ENCODE results near the gene KRTAP5-11.
A peak's percentile ranks its signal among the peaks of the same experiment; 100 is the strongest.
"Not testable (repeated sequence)": the region's sequence is repeated elsewhere in the genome, so short reads cannot be mapped to it uniquely, and the experiment has no call there.

KRTAP5-11 gene

DNA sequence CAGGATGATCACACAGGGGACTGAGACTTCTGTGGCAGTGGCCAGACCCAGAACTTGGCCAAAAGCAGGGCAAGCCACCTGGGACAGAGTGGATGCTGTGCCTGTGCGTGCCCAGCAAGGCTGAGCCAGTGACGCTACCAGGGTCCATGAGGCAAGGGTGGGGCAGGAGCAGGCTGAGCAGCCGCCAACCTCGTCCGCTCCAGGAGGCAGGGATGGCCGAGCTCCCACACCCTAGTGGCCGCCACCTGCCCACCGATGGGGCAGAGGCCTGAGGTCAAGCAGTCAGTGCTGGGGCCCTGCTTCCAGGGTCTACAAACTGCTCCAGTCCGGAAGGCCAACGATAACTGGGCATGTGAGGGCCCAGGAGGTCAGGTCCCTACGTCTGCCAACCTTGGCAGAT is 27.2 kb downstream of the KRTAP5-11 start:
- no peak for DNase-seq (ENCODE audit: low read depth)

DNA sequence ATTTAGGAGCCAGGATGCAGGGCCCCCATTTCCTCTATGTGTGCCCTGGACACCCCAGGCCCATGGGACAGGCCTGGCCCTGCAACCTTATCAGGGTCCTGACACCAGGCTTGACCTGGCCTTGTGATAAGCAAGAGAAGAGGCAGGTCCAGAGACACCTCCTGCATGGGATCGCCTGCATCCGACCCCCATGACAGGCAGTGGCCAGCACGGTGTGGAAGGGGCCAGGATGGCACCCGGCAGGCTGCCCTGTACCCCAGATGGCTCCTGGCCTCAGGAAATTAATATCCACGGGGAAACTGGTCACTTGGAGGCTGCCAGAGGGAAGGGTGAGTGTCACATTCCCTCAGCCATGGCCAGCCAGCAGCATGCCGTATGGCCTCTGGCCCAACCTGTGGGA is 27.7 kb downstream of the KRTAP5-11 start:
- no peak for DNase-seq (ENCODE audit: low read depth)

DNA sequence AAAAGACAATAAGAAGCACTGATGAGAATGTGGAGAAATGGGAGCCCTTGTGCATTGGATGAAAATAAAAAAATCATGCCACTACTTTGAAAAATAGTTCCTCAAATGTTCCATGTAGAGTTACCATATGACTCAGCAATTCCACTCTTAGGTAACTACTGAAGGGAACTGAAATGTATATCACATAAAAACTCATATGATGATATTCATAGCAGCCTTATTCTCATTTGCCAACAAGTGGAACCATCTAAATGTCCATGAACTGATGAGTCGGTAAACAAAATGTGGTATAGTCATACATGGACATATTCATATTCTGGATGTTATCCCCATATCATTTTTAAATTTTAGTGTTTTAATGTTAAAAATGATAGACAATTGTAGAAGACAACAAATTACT is 31.0 kb downstream of the KRTAP5-11 start:
- DNase-seq (ENCODE audit: low read depth), result peak; percentile 9

DNA sequence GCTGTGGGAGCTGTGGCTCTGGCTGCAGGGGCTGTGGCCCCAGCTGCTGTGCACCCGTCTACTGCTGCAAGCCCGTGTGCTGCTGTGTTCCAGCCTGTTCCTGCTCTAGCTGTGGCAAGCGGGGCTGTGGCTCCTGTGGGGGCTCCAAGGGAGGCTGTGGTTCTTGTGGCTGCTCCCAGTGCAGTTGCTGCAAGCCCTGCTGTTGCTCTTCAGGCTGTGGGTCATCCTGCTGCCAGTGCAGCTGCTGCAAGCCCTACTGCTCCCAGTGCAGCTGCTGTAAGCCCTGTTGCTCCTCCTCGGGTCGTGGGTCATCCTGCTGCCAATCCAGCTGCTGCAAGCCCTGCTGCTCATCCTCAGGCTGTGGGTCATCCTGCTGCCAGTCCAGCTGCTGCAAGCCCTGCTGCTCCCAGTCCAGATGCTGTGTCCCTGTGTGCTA is 33.9 kb downstream of the KRTAP5-11 start:
- no peak for DNase-seq (ENCODE audit: low read depth)

DNA sequence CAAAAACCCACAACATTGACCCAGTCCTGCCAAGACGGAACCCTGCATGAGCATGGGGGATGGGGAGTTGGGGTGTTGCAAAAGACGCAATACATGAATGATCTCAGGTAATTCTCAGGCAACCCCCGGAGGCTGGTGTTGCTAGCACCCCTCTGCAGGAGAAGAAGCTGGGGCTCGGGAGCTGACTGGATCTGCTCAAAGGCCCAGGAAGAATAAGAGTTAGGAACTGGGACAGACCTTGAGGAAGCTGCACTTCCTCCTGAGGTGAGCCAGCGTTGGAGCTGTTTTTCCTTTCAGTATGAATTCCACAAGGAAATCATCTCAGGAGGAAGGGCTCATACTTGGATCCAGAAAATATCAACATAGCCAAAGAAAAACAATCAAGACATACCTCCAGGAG is 34.6 kb downstream of the KRTAP5-11 start, which contains the start of gene KRTAP5-9:
Gene KRTAP5-9 (plus strand): TSS at position 301 of the 400 bp plus-strand sequence. CDS start 238 bp downstream, outside the sequence.
- no peak for DNase-seq (ENCODE audit: low read depth)

DNA sequence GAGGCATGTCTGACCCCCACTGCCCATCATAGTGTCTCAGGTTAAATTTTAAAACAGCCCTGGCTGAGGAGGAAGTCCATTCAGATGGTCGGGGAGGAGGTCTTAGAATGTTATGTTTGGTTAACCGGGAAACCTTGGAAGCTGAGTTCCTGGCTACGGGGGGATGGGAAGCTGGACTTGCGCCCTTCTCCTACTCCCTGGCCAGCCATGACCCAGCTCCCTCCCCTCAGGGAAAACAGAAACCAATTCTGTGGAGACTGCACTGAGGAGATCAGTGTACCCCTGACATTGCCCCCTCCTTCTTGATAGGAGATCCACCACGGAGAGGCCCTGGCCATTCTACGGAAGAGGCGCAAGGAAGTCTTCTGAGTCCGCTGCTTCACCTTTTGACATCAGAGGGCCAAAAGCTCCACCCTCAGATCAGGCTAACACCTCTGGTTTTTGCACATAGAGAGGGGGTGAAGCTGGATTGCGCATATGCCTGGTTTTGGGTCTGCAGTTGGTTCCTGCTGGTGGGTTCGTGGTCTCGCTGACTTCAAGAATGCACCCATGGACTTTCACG is 37.2 kb downstream of the KRTAP5-11 start:
- no peak for DNase-seq (ENCODE audit: low read depth)

DNA sequence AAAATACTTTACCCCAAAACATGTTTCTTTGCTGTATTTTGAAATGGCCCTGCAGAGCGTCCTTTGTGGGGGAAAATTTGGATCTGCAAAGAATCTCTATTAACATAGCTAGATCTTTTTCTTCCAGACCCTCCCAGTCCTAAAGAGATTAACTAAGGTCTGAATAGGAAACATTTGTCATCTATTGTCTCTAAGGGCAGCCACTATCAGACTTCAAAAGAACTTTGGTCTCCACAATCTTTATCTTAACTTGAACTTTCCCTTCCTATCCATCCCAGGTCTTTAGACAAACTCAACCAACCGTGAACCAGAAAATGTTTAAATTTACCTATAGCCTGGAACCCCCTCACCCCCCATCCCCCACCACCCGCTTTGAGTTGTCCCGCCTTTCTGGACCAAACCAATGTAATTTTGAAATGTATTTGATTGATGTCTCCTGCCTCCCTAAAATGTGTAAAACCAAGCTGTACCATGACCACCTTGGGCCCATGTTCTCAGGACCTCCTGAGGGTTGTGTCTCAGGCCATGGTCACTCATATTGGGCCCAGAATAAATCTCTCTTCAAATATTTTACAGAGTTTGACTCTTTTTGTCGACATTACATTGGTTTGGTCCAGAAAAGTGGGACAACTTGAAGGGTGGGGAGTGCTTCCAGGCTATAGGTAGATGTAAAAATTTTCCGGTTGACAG is 38.0 kb downstream of the KRTAP5-11 start:
- no peak for DNase-seq (ENCODE audit: low read depth)

DNA sequence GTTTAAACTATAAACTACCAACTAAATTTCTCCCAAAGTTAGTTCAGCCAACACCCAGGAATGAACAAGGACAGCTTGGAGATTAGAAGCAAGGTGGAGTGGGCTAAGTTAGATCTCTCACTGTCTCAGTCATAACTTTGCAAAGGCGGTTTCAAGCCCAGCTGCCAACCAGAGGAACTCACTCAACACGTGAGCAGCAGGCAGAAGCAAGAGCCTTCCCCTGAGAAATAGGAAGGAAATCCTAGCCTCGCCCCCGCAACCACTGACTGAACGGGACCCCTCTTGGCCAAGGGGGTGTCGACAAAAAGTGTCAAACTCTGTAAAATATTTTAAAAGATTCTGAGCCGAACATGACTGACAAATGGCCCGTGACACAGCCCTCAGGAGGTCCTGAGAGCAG is 38.8 kb downstream of the KRTAP5-11 start:
- no peak for DNase-seq (ENCODE audit: low read depth)

DNA sequence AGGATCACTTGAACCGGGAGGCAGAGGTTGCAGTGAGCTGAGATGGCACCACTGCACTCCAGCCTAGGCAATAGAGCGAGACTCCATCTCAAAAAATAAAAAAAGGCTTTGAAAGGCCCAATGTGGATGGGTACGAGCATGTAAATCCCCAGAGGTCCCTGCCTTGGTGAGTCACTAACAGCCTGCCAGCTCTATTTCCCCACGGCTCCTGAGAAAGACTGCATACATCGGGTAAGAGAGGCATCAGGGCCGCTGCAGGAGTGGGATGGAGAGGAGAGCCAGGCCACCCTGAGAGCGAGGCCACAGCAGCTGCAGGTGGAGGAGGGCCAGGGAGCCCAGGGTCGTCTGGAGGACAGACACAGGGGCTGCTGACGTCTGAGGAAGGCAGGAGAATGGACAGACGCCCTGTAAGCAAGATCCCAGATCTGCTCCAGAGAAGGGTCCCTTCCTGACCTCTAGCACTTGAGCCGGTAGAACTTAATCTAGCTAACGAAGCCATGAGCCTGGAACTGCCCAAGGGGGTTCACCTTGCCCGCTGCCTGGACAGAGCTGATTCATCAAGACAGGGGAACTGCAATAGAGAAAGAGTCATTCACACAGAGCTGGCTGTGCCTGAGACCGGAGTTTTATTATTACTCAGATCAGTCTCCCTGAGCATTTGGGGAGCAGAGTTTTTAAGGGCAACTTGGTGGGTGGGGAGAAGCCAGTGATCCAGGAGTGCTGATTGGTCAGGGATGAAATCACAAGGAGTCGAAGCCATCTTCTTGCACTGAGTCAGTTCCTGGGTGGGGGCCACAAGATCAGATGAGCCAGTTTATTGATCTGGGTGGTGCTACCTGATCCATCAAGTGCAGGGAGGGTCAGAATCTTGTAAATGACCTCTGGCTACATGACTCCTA is 39.5 kb downstream of the KRTAP5-11 start:
- no peak for DNase-seq (ENCODE audit: low read depth)

DNA sequence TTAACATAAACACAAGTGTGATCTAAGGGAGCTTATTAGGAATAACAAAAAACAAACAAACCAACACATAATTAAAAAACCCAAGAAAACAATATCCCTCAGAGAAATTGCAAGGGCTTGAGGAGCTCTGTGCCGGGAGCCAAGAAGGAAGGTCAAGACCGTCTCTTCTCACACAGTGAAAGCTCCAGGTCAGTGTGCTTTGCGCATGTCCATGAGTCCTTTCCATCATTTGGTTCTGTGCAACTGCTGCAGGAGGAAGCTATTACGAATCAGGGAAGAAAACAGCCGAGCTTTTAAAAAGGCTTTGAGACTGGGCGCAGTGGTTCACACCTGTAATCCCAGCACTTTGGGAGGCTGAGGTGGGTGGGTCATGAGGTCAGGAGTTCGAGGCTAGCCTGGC is 40.3 kb downstream of the KRTAP5-11 start:
- no peak for DNase-seq (ENCODE audit: low read depth)

DNA sequence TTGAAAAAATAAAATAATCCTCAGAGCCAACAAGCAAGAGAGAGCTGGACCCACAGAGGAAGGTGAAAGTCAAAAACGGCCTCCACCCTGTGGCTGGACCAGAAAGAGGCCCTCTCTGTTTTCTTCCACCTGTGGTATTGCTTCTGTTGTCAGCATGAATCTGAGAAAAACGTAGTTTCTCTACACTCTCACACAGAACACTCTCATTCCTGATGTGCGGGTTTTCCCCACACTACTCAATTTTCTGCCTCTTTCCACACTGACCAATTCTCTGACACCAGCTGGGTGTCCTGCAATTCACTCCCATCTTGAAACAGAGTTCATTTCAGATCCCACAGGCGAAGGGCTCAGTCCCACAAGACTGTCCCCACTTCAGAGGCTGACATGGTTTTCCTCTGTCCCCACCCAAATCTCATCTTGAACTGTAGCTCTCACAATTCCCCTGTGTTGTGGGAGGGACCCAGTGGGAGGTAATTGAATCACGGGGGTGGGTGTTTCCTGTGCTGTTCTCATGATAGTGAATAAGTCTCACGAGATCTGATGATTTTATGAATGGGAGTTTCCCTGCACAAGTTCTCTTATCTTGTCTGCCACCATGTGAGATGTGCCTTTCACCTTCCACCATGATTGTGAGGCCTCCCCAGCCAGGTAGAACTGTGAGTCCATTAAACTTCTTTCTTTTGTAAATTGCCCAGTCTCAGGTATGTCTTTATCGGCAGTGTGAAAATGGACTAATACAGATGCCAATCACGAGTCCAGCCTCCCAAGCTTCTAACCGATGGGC is 42.0 kb downstream of the KRTAP5-11 start:
- not testable (repeated sequence) for DNase-seq (ENCODE audit: low read depth)

DNA sequence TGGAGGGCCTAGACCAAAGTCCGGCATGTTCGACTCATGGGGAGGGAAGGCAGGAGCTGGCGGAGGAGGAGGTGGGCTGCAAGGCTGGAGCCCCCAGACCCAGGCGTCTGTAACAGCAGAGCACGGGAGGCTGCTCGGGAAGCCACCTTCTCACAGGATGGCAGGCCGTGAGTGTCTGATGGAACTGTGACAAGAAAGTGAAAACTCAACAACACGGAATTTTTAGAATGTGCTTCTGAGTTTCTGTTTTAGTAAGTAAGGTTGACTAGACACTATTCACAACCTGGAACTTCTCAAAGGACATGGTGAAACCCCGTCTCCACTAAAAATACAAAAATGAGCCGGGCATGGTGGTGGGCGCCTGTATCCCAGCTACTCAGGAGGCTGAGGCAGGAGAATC is 42.7 kb downstream of the KRTAP5-11 start:
- DNase-seq (ENCODE audit: low read depth), result not testable (repeated sequence)

DNA sequence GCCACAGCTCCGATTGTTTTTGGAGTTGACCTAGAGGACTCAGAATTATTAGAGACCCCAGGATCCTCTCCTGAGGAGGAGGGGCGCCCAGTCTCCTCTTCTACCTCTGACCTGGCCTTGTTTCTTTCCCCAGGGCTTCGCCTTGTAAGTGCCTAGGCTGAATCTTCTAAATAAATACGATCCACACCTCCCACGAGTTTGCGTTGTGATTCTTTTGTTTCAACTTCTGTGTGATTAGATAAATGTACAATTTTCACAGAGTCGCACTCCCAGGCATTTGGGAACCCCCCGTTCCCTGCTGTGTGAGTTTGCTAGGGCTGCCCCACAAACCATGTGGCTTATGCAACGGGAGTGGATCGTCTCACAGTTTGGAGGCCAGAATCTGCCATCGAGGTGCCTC is 43.7 kb downstream of the KRTAP5-11 start:
- DNase-seq (ENCODE audit: low read depth), result no peak

DNA sequence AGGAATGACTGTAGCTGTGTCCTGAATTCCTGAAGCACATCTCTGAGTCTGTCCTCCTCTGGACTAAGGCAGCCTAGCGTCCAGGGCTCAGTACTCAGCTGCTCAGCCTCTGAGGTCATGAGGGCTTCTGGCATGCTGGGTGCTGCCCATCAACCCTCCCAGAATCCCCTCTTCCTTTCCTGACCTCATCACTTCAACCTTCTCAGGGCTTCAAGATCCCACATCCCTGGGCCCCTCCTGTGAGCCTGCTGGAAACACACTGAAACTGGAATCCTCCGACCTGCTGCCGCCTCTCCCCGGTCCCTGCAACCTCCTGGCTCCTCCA is 44.0 kb downstream of the KRTAP5-11 start:
- no peak for DNase-seq (ENCODE audit: low read depth)

DNA sequence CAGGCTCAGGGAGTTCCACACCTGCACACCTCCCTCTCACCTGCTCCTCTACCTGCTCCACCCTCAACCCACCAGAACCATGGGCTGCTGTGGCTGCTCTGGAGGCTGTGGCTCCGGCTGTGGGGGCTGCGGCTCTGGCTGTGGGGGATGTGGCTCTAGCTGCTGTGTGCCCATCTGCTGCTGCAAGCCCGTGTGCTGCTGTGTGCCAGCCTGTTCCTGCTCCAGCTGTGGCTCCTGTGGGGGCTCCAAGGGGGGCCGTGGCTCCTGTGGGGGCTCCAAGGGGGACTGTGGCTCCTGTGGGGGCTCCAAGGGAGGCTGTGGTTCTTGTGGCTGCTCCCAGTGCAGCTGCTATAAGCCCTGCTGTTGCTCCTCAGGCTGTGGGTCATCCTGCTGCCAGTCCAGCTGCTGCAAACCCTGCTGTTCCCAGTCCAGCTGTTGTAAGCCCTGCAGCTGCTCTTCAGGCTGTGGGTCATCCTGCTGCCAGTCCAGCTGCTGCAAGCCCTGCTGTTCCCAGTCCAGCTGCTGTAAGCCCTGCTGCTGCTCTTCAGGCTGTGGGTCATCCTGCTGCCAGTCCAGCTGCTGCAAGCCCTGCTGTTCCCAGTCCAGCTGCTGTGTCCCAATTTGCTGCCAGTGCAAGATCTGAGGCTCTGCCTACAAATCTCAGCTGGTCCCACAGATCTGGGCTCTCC is 44.6 kb downstream of the KRTAP5-11 start, which contains the start of gene KRTAP5-8:
Gene KRTAP5-8 (plus strand): TSS at position 49 of the 689 bp plus-strand sequence. CDS start 31 bp downstream, at position 80.
- not testable (repeated sequence) for DNase-seq (ENCODE audit: low read depth)

DNA sequence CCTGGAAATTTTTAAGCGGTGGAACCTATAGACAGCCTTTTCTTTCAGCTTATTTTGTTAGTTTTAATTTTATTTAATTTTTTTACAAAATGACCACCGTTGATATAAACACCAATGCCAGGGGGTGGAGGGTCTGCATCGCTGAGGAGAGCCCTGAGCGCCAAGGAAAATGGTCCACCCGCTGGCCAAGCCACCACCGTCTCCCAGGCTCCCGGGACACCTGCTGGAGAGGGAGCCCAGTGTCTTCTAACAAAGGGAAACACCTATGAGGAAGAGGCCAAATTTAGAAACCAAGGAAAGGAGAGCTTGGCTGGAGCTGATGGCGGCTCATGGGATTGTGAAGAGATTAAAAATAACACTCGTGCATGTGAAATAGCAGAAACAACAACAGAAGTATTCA is 45.1 kb downstream of the KRTAP5-11 start:
- no peak for DNase-seq (ENCODE audit: low read depth)

DNA sequence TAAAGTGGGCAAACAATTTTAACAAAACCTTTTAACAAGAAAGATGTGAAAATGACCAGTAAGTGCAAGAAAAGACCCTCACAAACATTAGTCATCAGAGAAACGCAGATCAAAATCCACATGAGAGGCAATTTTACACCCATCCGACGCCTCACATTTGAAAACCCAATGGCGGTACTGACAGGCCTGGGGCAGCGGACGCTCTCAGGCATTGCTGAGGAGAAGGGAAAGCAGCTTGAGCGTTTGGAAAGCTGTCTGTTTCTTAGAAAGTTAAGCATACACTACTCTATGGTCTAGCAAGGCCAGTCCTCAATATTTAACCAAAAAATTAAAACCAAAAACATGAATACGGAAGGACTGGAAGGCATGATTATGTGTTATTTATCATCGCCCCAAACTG is 46.9 kb downstream of the KRTAP5-11 start:
- DNase-seq (ENCODE audit: low read depth), result no peak

DNA sequence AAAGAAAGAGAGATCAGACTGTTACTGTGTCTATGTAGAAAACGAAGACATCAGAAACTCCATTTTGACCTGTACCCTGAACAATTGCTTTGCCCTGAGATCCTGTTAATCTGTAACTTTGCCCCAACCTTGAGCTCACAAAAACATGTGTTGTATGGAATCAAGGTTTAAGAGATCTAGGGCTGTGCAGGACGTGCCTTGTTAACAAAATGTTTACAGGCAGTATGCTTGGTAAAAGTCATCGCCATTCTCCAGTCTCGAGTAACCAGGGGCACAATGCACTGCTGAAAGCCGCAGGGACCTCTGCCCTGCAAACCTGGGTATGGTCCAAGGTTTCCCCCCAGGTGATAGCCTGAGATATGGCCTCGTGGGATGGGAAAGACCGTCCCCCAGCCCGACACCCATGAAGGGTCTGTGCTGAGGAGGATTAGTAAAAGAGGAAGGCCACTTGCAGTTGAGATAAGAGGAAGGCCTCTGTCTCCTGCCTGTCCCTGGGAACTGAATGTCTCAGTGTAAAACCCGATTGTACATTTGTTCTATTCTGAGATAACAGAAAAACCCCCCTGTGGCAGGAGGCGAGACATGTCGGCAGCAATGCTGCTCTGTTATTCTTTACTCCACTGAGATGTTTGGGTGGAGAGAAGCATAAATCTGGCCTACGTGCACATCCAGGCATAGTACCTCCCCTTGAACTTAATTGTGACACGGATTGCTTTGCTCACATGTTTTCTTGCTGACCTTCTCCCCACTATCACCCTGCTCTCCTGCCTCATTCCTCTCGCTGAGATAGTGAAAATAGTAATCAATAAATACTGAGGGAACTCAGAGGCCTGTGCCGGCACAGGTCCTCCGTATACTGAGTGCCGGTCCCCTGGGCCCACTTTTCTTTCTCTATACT is 47.7 kb downstream of the KRTAP5-11 start:
- DNase-seq (ENCODE audit: low read depth), result not testable (repeated sequence)

DNA sequence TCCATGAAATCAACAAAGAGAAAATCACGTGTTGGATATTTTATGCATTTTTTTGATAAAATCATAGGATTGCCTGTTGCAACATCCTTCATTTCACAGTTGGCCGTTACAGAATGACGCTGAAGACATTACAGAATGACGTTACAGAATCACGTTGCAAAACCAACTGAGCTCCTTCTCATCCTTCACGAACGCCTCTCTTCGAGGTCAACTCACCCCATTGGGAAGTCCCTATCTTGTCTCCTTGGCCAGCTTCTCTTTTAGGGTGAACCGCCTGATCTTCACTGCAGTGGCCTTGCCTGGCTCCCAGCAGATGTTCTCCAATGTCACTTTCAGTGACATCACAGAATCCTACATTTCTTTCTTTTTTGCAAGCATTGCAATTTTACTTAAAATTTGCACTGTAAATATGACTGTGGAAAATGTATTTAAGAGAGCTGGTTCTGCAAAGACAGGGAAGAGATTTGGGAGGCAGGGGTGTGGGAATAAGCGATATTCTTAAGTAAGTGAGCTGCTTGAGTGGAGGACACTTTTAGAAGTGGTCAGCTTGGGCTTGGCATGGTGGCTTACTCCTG is 50.6 kb downstream of the KRTAP5-11 start:
- no peak for DNase-seq (ENCODE audit: low read depth)

Measured in iris pigment epithelial cell (primary cell).